Esophagus muscularis mucosa (tissue), 4 donors: ENCODE results near the gene SPTB. TPM values are rescaled to one million over a fixed set of nuclear protein-coding genes. Genes with fewer than 3 reads are reported as not detected.

Experiments used
- DNase-seq: peaks from one replicate; pipeline ENCODE4 v3.0.0-alpha.2; 2017; ENCODE audit errors: extremely low spot score
- H3K27ac ChIP-seq, 4 donors: fragments of 200-600 bp; sonication (generic); replicated peaks in 1 of 4; 1 replicate in 3 of 4; 2 replicates in 1 of 4; pipeline ENCODE4 v1.5.1; 2016 to 2019; ENCODE audit warnings: mild to moderate bottlenecking in 1 of 4
- H3K27me3 ChIP-seq, 4 donors: fragments of 200-600 bp; sonication (generic); one replicate each; pipeline versions ENCODE4 v1.5.1 to v1.6.0; 2016 to 2019
- H3K36me3 ChIP-seq, 4 donors: fragments of 200-600 bp; sonication (generic); one replicate each; pipeline ENCODE4 v1.5.1; 2016 to 2019
- H3K4me1 ChIP-seq, 4 donors: fragments of 200-600 bp; sonication (generic); one replicate each; pipeline ENCODE4 v1.5.1; 2016 to 2019
- H3K4me3 ChIP-seq, 4 donors: fragments of 200-600 bp; sonication (generic); 1 replicate in 2 of 4; 2 replicates in 2 of 4; pipeline ENCODE4 v1.5.1; 2016 to 2019; ENCODE audit warnings: mild to moderate bottlenecking in 4 of 4, moderate library complexity in 1 of 4
- H3K9me3 ChIP-seq, 4 donors: fragments of 200-600 bp; sonication (generic); 1 replicate in 3 of 4; 2 replicates in 1 of 4; pipeline ENCODE4 v1.5.1; 2016 to 2019
- EP300 ChIP-seq: sonication (generic); formaldehyde crosslinking; IDR thresholded peaks from one replicate; pipeline ENCODE4 v1.6.1; 2017; ENCODE audit warnings: antibody characterized with exemption
- POLR2A ChIP-seq: fragments of 450-650 bp; IDR thresholded peaks from one replicate; pipeline ENCODE4 v1.6.1; 2017; ENCODE audit warnings: antibody characterized with exemption, moderate library complexity, mild to moderate bottlenecking, low read depth
- POLR2AphosphoS5 ChIP-seq, 2 donors: sonication (generic); formaldehyde crosslinking; IDR thresholded peaks; one replicate each; pipeline ENCODE4 v1.6.1; 2017; ENCODE audit warnings: antibody characterized with exemption in 2 of 2
- WGBS: methylation state at CpG from one replicate; pipeline ENCODE4 v1.1.5; 2018; 5-methylcytosine and 5-hydroxymethylcytosine counted together
- intact Hi-C: fragments of 100-400 bp; cut with DNase I; formaldehyde crosslinking; loops from one replicate; pipeline ENCODE4 v1.15.1; 2023
- total RNA-seq, 4 donors: library from RNA; depleted of rRNA; stranded (reverse); fragments of >200 nt; gene quantifications; one replicate each; pipeline versions ENCODE4 v1.1.0 to v1.2.1, GENCODE V29; 2016
- TF ChIP-seq, protein P1 (sequence below), 3 experiments: fragments of 200-600 bp in 2 of 3; fragments of 450-650 bp in 1 of 3; sonication (generic) in 2 of 3; IDR thresholded peaks; one replicate each; pipeline ENCODE4 v1.5.1; 2017 to 2019; ENCODE audit warnings: antibody characterized with exemption in 3 of 3, mild to moderate bottlenecking in 2 of 3, moderate library complexity in 1 of 3

The SPTB gene
- total RNA-seq, 4 donors from 2014 or later: 0.83 to 2.5 (median 1.8) TPM

DNA sequence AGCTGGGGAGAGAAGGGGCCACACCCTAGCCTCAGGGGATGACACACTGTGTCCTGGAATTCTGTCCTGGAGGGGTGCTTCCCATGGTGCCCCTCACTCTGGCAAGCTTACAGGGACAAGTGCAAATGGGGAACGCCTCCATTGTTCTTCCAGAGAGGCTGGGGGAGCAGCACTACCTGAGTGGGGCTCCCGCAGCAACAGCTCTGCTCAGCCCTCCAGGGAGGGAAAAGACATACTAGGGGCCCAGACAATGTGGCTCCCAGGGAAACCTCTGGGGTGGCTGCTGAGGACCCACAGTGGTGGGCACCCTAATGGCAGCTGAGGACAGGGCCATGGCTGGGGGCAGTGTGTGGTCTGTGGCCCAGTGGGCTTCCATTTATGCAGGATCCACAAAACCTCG lies 106.1 kb downstream of the SPTB start:
- H3K36me3 ChIP-seq: peaks cover 0 to 56% (median 0%) of the 10 kb centered on the region in 4 donors
- WGBS: 96% methylated on average over 3 of the region's 3 CpGs
- H3K27ac ChIP-seq: no peak overlapping the region
- intact Hi-C loops: no loop called here
- no peaks in the 10 kb centered on the region for H3K27me3 ChIP-seq
- H3K4me1 ChIP-seq: peaks cover 0 to 17% (median 11%) of the 10 kb centered on the region in 4 donors
- DNase-seq: no peak
- H3K4me3 ChIP-seq: no peak overlapping the region
- H3K9me3 ChIP-seq: no peaks in the 10 kb centered on the region
- TF ChIP-seq, protein P1, sequence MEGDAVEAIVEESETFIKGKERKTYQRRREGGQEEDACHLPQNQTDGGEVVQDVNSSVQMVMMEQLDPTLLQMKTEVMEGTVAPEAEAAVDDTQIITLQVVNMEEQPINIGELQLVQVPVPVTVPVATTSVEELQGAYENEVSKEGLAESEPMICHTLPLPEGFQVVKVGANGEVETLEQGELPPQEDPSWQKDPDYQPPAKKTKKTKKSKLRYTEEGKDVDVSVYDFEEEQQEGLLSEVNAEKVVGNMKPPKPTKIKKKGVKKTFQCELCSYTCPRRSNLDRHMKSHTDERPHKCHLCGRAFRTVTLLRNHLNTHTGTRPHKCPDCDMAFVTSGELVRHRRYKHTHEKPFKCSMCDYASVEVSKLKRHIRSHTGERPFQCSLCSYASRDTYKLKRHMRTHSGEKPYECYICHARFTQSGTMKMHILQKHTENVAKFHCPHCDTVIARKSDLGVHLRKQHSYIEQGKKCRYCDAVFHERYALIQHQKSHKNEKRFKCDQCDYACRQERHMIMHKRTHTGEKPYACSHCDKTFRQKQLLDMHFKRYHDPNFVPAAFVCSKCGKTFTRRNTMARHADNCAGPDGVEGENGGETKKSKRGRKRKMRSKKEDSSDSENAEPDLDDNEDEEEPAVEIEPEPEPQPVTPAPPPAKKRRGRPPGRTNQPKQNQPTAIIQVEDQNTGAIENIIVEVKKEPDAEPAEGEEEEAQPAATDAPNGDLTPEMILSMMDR (IDR thresholded peaks at IDR 0.05): no peak
- TF ChIP-seq POLR2A (no peak), EP300 (no peak), POLR2AphosphoS5 (IDR thresholded peaks at IDR 0.05) (no peak)

DNA sequence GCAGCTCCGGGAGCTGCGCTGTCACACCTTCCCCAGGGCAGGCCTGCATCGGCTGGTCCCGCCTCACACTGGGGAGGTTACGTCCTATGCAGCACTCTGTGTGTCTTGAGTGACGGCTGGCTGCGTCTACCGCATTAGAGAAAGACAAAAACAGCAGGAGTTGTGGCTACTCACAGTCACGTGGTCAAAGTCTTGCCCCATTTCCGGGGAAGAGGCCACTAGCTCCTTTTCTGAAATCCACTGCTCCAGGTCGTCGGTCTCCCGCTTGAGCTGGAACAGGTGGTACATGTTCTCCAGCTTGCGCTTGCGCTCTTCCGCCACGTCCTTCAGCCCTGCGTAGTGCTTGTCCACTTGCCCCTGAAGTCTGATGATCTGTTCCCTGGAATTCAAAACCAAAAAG lies 106.7 kb downstream of the SPTB start:
- DNase-seq: no peak
- 98% methylated on average over 18 of the region's 18 CpGs for whole genome bisulfite sequencing
- peaks cover 0 to 58% (median 0%) of the 10 kb centered on the region in 4 donors for H3K36me3 ChIP-seq
- H3K4me1 ChIP-seq: peaks cover 0 to 11% (median 7%) of the 10 kb centered on the region in 4 donors
- intact Hi-C loops: no loop called here
- no peak overlapping the region for H3K4me3 ChIP-seq
- H3K27me3 ChIP-seq: no peaks in the 10 kb centered on the region
- H3K27ac ChIP-seq: no peak overlapping the region
- TF ChIP-seq POLR2A: no peak
- no peak for TF ChIP-seq POLR2AphosphoS5 (IDR thresholded peaks at IDR 0.05)
- TF ChIP-seq EP300: no peak
- TF ChIP-seq, protein P1 (IDR thresholded peaks at IDR 0.05): no peak
- no peaks in the 10 kb centered on the region for H3K9me3 ChIP-seq

DNA sequence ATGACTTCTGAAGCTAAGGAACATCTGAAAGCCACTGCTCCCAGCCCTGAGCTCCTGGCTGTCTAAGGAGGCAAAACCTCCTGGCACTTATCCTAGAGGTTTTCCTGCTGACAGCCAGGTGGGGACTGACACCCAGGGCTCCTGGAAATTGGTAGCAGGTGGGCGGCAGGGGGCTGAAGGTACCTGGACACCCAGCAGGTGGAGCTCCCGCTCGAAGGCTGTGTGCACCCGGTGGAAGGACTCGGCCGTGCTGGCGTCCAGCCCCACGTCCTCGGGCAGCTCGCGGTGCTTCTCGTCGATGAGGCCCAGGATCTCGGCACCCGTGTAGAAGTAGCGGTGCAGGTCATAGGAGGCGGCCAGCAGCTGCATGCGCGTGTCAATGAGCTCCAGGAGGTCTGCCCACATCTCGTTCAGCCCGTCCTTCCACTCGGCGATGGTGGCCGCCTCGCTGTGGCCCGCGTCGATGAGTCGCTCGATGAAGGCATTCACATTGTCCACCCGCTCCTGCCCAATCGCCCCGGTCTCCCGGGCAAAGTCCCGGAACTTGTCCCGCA lies 107.2 kb downstream of the SPTB start:
- intact Hi-C loops: no loop called here
- Histone ChIP-seq H3K4me1 (peaks cover 0 to 6% (median 1%) of the 10 kb centered on the region in 4 donors), H3K4me3 (no peak overlapping the region), H3K27me3 (no peaks in the 10 kb centered on the region), H3K27ac (no peak overlapping the region), H3K36me3 (peaks cover 0 to 59% (median 0%) of the 10 kb centered on the region in 4 donors), H3K9me3 (no peaks in the 10 kb centered on the region)
- TF ChIP-seq, protein P1 (IDR thresholded peaks at IDR 0.05): no peak
- no peak for TF ChIP-seq EP300
- TF ChIP-seq POLR2A: no peak
- TF ChIP-seq POLR2AphosphoS5 (IDR thresholded peaks at IDR 0.05): no peak
- 96% methylated on average over 31 of the region's 36 CpGs for WGBS
- DNase-seq: no peak

DNA sequence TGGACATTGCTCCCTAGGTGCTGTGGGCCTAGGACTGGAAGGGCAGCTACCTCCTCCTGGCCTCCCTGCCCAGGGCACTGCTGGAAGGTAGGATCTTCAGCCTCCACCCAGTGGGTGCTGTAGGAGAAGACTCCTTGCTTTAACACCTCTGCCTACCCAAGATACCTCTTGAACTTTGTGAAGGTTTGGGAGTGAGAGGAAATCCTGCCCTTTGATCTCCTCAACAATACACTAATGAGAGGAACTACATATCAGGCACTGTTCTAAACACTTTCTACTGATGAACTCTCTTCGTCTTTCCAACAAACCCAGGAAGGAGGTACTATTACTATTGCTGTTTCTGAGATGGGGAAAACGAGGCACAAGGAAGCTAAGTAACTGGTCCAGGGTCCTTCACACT lies 108.5 kb downstream of the SPTB start:
- TF ChIP-seq EP300 (no peak), POLR2A (no peak)
- TF ChIP-seq, protein P1 (IDR thresholded peaks at IDR 0.05): no peak
- intact Hi-C loops: no loop called here
- H3K4me1 ChIP-seq: no peaks in the 10 kb centered on the region
- no peak overlapping the region for H3K27ac ChIP-seq
- no peaks in the 10 kb centered on the region for H3K27me3 ChIP-seq
- peaks cover 0 to 72% (median 0%) of the 10 kb centered on the region in 4 donors for H3K36me3 ChIP-seq
- no peaks in the 10 kb centered on the region for H3K9me3 ChIP-seq
- no peak overlapping the region for H3K4me3 ChIP-seq
- no peak for DNase-seq
- WGBS: 88% methylated on average over 2 of the region's 2 CpGs

DNA sequence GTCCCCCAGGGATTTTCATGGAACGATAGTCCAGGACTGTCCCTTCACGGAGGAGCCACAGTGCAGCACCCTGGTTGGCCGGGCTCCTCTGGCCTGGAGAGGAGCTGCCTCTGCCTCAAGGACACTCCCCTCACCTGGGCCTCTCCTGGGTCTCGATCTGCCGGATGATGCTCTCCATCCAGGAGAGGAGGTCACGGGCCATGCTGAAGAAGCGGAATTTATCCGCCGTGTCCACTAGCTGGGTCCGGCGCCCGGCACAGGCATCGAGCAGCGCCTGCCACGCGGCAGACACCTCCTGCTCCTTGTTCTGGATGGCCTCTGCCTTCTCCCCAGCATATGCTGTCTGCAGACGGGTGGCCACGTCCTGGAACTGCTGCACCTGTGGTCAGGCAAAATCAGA lies 109.0 kb downstream of the SPTB start:
- 95% methylated on average over 3 of the region's 18 CpGs for WGBS
- no peak overlapping the region for H3K4me3 ChIP-seq
- no peak for DNase-seq
- H3K27ac ChIP-seq: no peak overlapping the region
- intact Hi-C loops: no loop called here
- no peaks in the 10 kb centered on the region for H3K4me1 ChIP-seq
- peaks cover 0 to 76% (median 0%) of the 10 kb centered on the region in 4 donors for H3K36me3 ChIP-seq
- H3K9me3 ChIP-seq: no peaks in the 10 kb centered on the region
- no peaks in the 10 kb centered on the region for H3K27me3 ChIP-seq
- TF ChIP-seq POLR2A (no peak), EP300 (no peak), POLR2AphosphoS5 (IDR thresholded peaks at IDR 0.05) (no peak)
- TF ChIP-seq, protein P1 (IDR thresholded peaks at IDR 0.05): no peak
